Neural progenitor cell (in vitro differentiated cells): Measurements from ENCODE around the gene TNIP1. TPM values are rescaled to one million over a fixed set of nuclear protein-coding genes. Genes with fewer than 3 reads are reported as not detected.

ENCODE experiments used
- DNase-seq: peaks from one replicate; pipeline ENCODE4 v3.0.0-alpha.2; 2016; ENCODE audit warnings: low spot score
- H2AFZ ChIP-seq: fragments of 200-600 bp; sonication (generic); replicated peaks from 2 replicates; pipeline ENCODE4 v1.6.1; 2016; ENCODE audit warnings: antibody characterized with exemption
- H3F3A ChIP-seq: fragments of 200-600 bp; sonication (generic); 2 replicates; pipeline ENCODE4 v1.6.1; 2016; ENCODE audit warnings: antibody characterized with exemption, low read depth
- H3K27ac ChIP-seq: fragments of 200-600 bp; sonication (generic); 2 replicates; pipeline ENCODE4 v1.5.1; 2016; ENCODE audit warnings: mild to moderate bottlenecking
- H3K27me3 ChIP-seq: fragments of 200-600 bp; sonication (generic); 2 replicates; pipeline ENCODE4 v1.6.1; 2016; ENCODE audit warnings: mild to moderate bottlenecking, moderate library complexity
- H3K36me3 ChIP-seq: fragments of 200-600 bp; sonication (generic); 2 replicates; pipeline ENCODE4 v1.5.1; 2016
- H3K4me1 ChIP-seq: fragments of 200-600 bp; sonication (generic); 2 replicates; pipeline ENCODE4 v1.6.1; 2016; ENCODE audit warnings: mixed run types
- H3K4me2 ChIP-seq: fragments of 200-600 bp; sonication (generic); 2 replicates; pipeline ENCODE4 v1.6.1; 2016
- H3K4me3 ChIP-seq: fragments of 200-600 bp; sonication (generic); 2 replicates; pipeline ENCODE4 v1.5.1; 2016
- H3K79me2 ChIP-seq: fragments of 200-600 bp; sonication (generic); 2 replicates; pipeline ENCODE4 v1.6.1; 2016; ENCODE audit warnings: low read depth
- H3K9ac ChIP-seq: fragments of 200-600 bp; sonication (generic); 2 replicates; pipeline ENCODE4 v1.6.1; 2016
- H3K9me3 ChIP-seq: fragments of 200-600 bp; sonication (generic); 2 replicates; pipeline ENCODE4 v1.5.1; 2016; ENCODE audit warnings: low read depth
- H4K20me1 ChIP-seq: fragments of 200-600 bp; sonication (generic); 2 replicates; pipeline ENCODE4 v1.6.1; 2016; ENCODE audit warnings: low read depth
- H3K27ac Mint-ChIP-seq: 3 replicates; pipeline ENCODE4 v1.8.0; 2021; ENCODE audit warnings: mixed read lengths
- H3K27me3 Mint-ChIP-seq: 2 replicates; pipeline ENCODE4 v1.8.0; 2022; ENCODE audit warnings: low read depth, mild to moderate bottlenecking, inconsistent platforms, moderate library complexity, mixed read lengths; ENCODE audit not compliant: insufficient read depth
- H3K36me3 Mint-ChIP-seq: 3 replicates; pipeline ENCODE4 v1.8.0; 2021; ENCODE audit warnings: mixed read lengths
- H3K4me1 Mint-ChIP-seq: 3 replicates; pipeline ENCODE4 v1.8.0; 2021; ENCODE audit warnings: mixed read lengths
- H3K4me3 Mint-ChIP-seq: 3 replicates; pipeline ENCODE4 v1.8.0; 2021; ENCODE audit warnings: mild to moderate bottlenecking, moderate library complexity, mixed read lengths
- H3K9me3 Mint-ChIP-seq: 3 replicates; pipeline ENCODE4 v1.8.0; 2020; ENCODE audit warnings: mixed read lengths
- CTCF ChIP-seq: fragments of 200-600 bp; sonication (generic); IDR thresholded peaks from 2 replicates; pipeline ENCODE4 v1.5.1; 2017; ENCODE audit warnings: antibody characterized with exemption, mild to moderate bottlenecking
- EZH2 ChIP-seq: fragments of 200-600 bp; sonication (generic); IDR thresholded peaks from 2 replicates; pipeline ENCODE4 v1.6.1; 2017; ENCODE audit warnings: antibody characterized with exemption, mild to moderate bottlenecking, moderate library complexity
- EZH2phosphoT487 ChIP-seq: fragments of 200-600 bp; sonication (generic); IDR thresholded peaks from 2 replicates; pipeline ENCODE4 v1.6.1; 2017; ENCODE audit warnings: antibody characterized with exemption
- total RNA-seq: library from RNA; depleted of rRNA; stranded (reverse); fragments of >200 nt; gene quantifications from 2 replicates; pipeline ENCODE4 v1.2.3, GENCODE V29; 2015; ENCODE audit warnings: low replicate concordance

TNIP1 gene
- total RNA-seq, 1 donor from 2014 or later = 33.5 TPM

- H2AFZ ChIP-seq = no peak overlapping the region
- peaks cover 38% of the 10 kb centered on the region for H3K27me3 ChIP-seq
- no peaks in the 10 kb centered on the region for H3F3A ChIP-seq
- H3K79me2 ChIP-seq = no peaks in the 10 kb centered on the region
- no peak overlapping the region for H3K9ac ChIP-seq
- peaks cover 6% of the 10 kb centered on the region for H3K4me1 ChIP-seq
- TF ChIP-seq EZH2phosphoT487 = no peak
- TF ChIP-seq CTCF = no peak
- TF ChIP-seq EZH2 = no peak
- H3K9me3 ChIP-seq = no peaks in the 10 kb centered on the region
- no peak overlapping the region for H3K27ac ChIP-seq
- Mint-ChIP-seq H3K27ac (no peak overlapping the region), H3K36me3 (no peaks in the 10 kb centered on the region), H3K4me3 (peak overlapping the region; percentile 55), H3K4me1 (peaks cover 4% of the 10 kb centered on the region), H3K27me3 (peaks cover 4% of the 10 kb centered on the region), H3K9me3 (no peaks in the 10 kb centered on the region)
- H3K4me3 ChIP-seq = no peak overlapping the region
- no peaks in the 10 kb centered on the region for H4K20me1 ChIP-seq
- H3K36me3 ChIP-seq = no peaks in the 10 kb centered on the region
- DNase-seq = no peak
- H3K4me2 ChIP-seq = no peak overlapping the region
Observed at GRCh38 chr5:151021746-151022145, 59.1 kb downstream of the TNIP1 start.

DNA sequence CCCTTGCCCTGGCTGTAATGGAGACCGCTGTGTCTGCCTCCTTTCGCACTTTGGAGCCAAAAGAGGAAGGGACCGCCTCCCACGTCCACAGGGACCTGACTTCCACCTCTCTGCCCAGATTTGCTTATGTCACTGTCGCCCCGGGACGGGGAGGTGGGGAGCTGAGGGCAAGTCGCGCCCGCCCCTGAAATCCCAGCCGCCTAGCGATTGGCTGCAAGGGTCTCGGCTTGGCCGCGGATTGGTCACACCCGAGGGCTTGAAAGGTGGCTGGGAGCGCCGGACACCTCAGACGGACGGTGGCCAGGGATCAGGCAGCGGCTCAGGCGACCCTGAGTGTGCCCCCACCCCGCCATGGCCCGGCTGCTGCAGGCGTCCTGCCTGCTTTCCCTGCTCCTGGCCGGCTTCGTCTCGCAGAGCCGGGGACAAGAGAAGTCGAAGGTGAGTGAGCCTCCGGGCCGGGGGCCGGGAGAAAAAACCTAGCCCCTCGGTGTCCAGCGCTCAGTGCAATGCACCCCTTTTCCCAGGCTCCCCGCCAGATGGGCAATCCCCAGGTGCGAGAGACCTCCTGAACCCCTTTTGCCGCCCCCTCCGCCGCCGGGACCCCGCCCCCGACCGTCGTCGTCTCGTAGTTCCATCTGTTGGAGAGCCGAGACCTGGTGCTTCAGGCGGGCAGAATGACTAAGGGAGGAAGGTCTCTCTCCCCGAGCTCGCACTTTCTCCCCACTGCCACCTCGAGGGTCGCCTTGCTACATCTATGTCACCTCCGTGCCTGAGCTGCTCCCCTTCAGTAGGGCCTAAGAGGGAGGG is 60.3 kb downstream of the TNIP1 start, which contains the start of gene GPX3:
Gene GPX3, plus strand, starts transcription at position 288 of the 807 bp plus-strand sequence. Its CDS starts 64 bp downstream, at position 352.
- peak within 1 kb of the TSS; percentile 85 for H3K4me3 Mint-ChIP-seq
- H3K4me1 Mint-ChIP-seq = peaks cover 4% of the 10 kb centered on the region
- DNase-seq = peak; percentile 92
- peaks cover 4% of the 10 kb centered on the region for H3K27me3 Mint-ChIP-seq
- no peak for TF ChIP-seq EZH2phosphoT487
- TF ChIP-seq CTCF = no peak
- no peak for TF ChIP-seq EZH2
- H3K9me3 ChIP-seq = no peaks in the 10 kb centered on the region
- H2AFZ ChIP-seq = peak within 1 kb of the TSS; percentile 99
- H3F3A ChIP-seq = no peaks in the 10 kb centered on the region
- H3K9ac ChIP-seq = no peak within 1 kb of the TSS
- no peak within 1 kb of the TSS for H3K27ac ChIP-seq
- peak within 1 kb of the TSS; percentile 59 for H3K27ac Mint-ChIP-seq
- peaks cover 38% of the 10 kb centered on the region for H3K27me3 ChIP-seq
- H4K20me1 ChIP-seq = no peaks in the 10 kb centered on the region
- peaks cover 6% of the 10 kb centered on the region for H3K4me1 ChIP-seq
- H3K36me3 Mint-ChIP-seq = no peaks in the 10 kb centered on the region
- H3K4me2 ChIP-seq = peak within 1 kb of the TSS; percentile 98
- H3K36me3 ChIP-seq = no peaks in the 10 kb centered on the region
- no peaks in the 10 kb centered on the region for H3K79me2 ChIP-seq
- no peaks in the 10 kb centered on the region for H3K9me3 Mint-ChIP-seq
- H3K4me3 ChIP-seq = peak within 1 kb of the TSS; percentile 80

GRCh38 chr5:151019331-151019730 is 61.5 kb downstream of the TNIP1 start:
- Mint-ChIP-seq H3K9me3 (no peaks in the 10 kb centered on the region), H3K27me3 (peaks cover 4% of the 10 kb centered on the region), H3K36me3 (no peaks in the 10 kb centered on the region), H3K4me1 (peaks cover 4% of the 10 kb centered on the region), H3K4me3 (peak overlapping the region; percentile 46), H3K27ac (no peak overlapping the region)
- H3K9me3 ChIP-seq = no peaks in the 10 kb centered on the region
- no peak overlapping the region for H2AFZ ChIP-seq
- no peaks in the 10 kb centered on the region for H4K20me1 ChIP-seq
- H3K27me3 ChIP-seq = peaks cover 38% of the 10 kb centered on the region
- DNase-seq = no peak
- H3K4me3 ChIP-seq = no peak overlapping the region
- H3K79me2 ChIP-seq = no peaks in the 10 kb centered on the region
- no peak for TF ChIP-seq CTCF
- no peak for TF ChIP-seq EZH2
- no peak overlapping the region for H3K4me2 ChIP-seq
- H3K27ac ChIP-seq = no peak overlapping the region
- H3K4me1 ChIP-seq = peaks cover 6% of the 10 kb centered on the region
- no peaks in the 10 kb centered on the region for H3F3A ChIP-seq
- H3K9ac ChIP-seq = no peak overlapping the region
- no peaks in the 10 kb centered on the region for H3K36me3 ChIP-seq
